Liver (tissue), 9 donors: ENCODE results near the gene POLD2. TPM values are rescaled to one million over a fixed set of nuclear protein-coding genes. Genes with fewer than 3 reads are reported as not detected.

Source experiments
- DNase-seq: peaks from one replicate; pipeline ENCODE4 v3.0.0-alpha.2; 2017; ENCODE audit warnings: low spot score
- H3K27ac ChIP-seq, 2 donors: one replicate each; pipeline ENCODE4 v1.7.0; 2013; ENCODE audit warnings: inconsistent platforms in 2 of 2, low read length in 2 of 2, control low read depth in 1 of 2, low read depth in 1 of 2, mild to moderate bottlenecking in 1 of 2
- H3K27me3 ChIP-seq, 4 donors: one replicate each; pipeline versions ENCODE4 v1.6.1 to v1.7.0; 2013; ENCODE audit warnings: low read length in 3 of 4, inconsistent platforms in 1 of 4, mild to moderate bottlenecking in 1 of 4, moderate library complexity in 1 of 4; ENCODE audit not compliant: control insufficient read depth in 4 of 4, insufficient read depth in 4 of 4
- H3K36me3 ChIP-seq, 4 donors: one replicate each; pipeline versions ENCODE4 v1.6.1 to v1.7.0; 2013; ENCODE audit warnings: low read length in 3 of 4, mild to moderate bottlenecking in 3 of 4, low read depth in 1 of 4, moderate library complexity in 1 of 4; ENCODE audit not compliant: control insufficient read depth in 4 of 4, insufficient read depth in 3 of 4
- H3K4me1 ChIP-seq, 4 donors: one replicate each; pipeline versions ENCODE4 v1.6.1 to v1.7.0; 2013; ENCODE audit warnings: low read length in 3 of 4, mild to moderate bottlenecking in 3 of 4, moderate library complexity in 1 of 4; ENCODE audit not compliant: control insufficient read depth in 4 of 4, insufficient read depth in 4 of 4
- H3K4me3 ChIP-seq, 3 donors: one replicate each; pipeline versions ENCODE4 v1.6.1 to v1.7.0; 2013; ENCODE audit warnings: low read length in 3 of 3, control low read depth in 1 of 3, low read depth in 1 of 3, mild to moderate bottlenecking in 1 of 3
- H3K9ac ChIP-seq, 2 donors: one replicate each; pipeline ENCODE4 v1.7.0; 2013; ENCODE audit warnings: low read length in 2 of 2, mild to moderate bottlenecking in 2 of 2, moderate library complexity in 2 of 2, control low read depth in 1 of 2, low read depth in 1 of 2
- H3K9me3 ChIP-seq, 4 donors: one replicate each; pipeline versions ENCODE4 v1.6.1 to v1.7.0; 2013; ENCODE audit warnings: low read length in 3 of 4; ENCODE audit not compliant: control insufficient read depth in 4 of 4
- EGR1 ChIP-seq, 2 donors: IDR thresholded peaks; 2 replicates each; pipeline ENCODE4 v1.6.1; 2016 to 2018; ENCODE audit warnings: antibody characterized with exemption in 2 of 2, low read depth in 2 of 2
- FOXA1 ChIP-seq: IDR thresholded peaks from 2 replicates; pipeline ENCODE4 v1.6.1; 2016; ENCODE audit warnings: antibody characterized with exemption
- FOXA2 ChIP-seq: IDR thresholded peaks from 2 replicates; pipeline ENCODE4 v1.6.1; 2016; ENCODE audit warnings: antibody characterized with exemption
- HNF4A ChIP-seq, 2 donors: conservative IDR thresholded peaks; 2 replicates each; pipeline ENCODE4 v1.6.1; 2016; ENCODE audit warnings: antibody characterized with exemption in 2 of 2, mild to moderate bottlenecking in 2 of 2
- HNF4G ChIP-seq: IDR thresholded peaks from 2 replicates; pipeline ENCODE4 v1.6.1; 2016; ENCODE audit warnings: antibody characterized with exemption
- JUND ChIP-seq, 2 donors: IDR thresholded peaks; 2 replicates each; pipeline ENCODE4 v1.6.1; 2016; ENCODE audit warnings: antibody characterized with exemption in 2 of 2
- NR2F2 ChIP-seq: IDR thresholded peaks from 2 replicates; pipeline ENCODE4 v1.6.1; 2016; ENCODE audit warnings: antibody characterized with exemption
- RAD21 ChIP-seq, 2 donors: IDR thresholded peaks; 2 replicates each; pipeline ENCODE4 v1.6.1; 2016; ENCODE audit warnings: antibody characterized with exemption in 2 of 2, mild to moderate bottlenecking in 2 of 2
- RXRA ChIP-seq, 2 donors: IDR thresholded peaks; 2 replicates each; pipeline ENCODE4 v1.6.1; 2017 to 2018; ENCODE audit warnings: antibody characterized with exemption in 2 of 2, mild to moderate bottlenecking in 1 of 2
- SP1 ChIP-seq: IDR thresholded peaks from 2 replicates; pipeline ENCODE4 v1.6.1; 2018; ENCODE audit warnings: antibody characterized with exemption, mild to moderate bottlenecking
- TAF1 ChIP-seq: conservative IDR thresholded peaks from 2 replicates; pipeline ENCODE4 v1.6.1; 2016; ENCODE audit warnings: antibody characterized with exemption, mild to moderate bottlenecking
- YY1 ChIP-seq: IDR thresholded peaks from 2 replicates; pipeline ENCODE4 v1.6.1; 2016; ENCODE audit warnings: antibody characterized with exemption, mild to moderate bottlenecking
- WGBS: extraction: QIAGEN DNeasy Blood & Tissue Kit; methylation state at CpG from one replicate; pipeline ENCODE4 v1.1.7; 2013; 5-methylcytosine and 5-hydroxymethylcytosine counted together
- polyA plus RNA-seq, 2 donors: library from polyadenylated mRNA; stranded (reverse) in 1 of 2; unstranded in 1 of 2; fragments of 200-250 nt in 1 of 2; fragments of >200 nt in 1 of 2; fragmentation: Nextera tagmentation in 1 of 2; extraction: Ambion mirVana in 1 of 2; gene quantifications; one replicate each; pipeline versions ENCODE4 v1.2.1 to v1.2.3, GENCODE V29; 2013 to 2015
- total RNA-seq, 2 donors: library from RNA; depleted of rRNA; stranded (reverse); fragments of >200 nt; gene quantifications; one replicate each; pipeline ENCODE4 v1.2.3, GENCODE V29; 2014
- TF ChIP-seq, protein P1 (sequence below): IDR thresholded peaks from 2 replicates; pipeline ENCODE4 v1.6.1; 2016; ENCODE audit warnings: antibody characterized with exemption
- TF ChIP-seq, protein P2 (sequence below): IDR thresholded peaks from 2 replicates; pipeline ENCODE4 v1.6.1; 2016; ENCODE audit warnings: antibody characterized with exemption
- TF ChIP-seq, protein P3 (sequence below): IDR thresholded peaks from 2 replicates; pipeline ENCODE4 v1.6.1; 2016; ENCODE audit warnings: antibody characterized with exemption
- donor health status: healthy.
- donor health status: healthy.
- donor health status: healthy.
- donor health status: healthy.
- donor health status: healthy.

Gene POLD2
- total and polyA plus RNA-seq, 4 donors = 53.9 to 101 (median 85.3) TPM

DNA sequence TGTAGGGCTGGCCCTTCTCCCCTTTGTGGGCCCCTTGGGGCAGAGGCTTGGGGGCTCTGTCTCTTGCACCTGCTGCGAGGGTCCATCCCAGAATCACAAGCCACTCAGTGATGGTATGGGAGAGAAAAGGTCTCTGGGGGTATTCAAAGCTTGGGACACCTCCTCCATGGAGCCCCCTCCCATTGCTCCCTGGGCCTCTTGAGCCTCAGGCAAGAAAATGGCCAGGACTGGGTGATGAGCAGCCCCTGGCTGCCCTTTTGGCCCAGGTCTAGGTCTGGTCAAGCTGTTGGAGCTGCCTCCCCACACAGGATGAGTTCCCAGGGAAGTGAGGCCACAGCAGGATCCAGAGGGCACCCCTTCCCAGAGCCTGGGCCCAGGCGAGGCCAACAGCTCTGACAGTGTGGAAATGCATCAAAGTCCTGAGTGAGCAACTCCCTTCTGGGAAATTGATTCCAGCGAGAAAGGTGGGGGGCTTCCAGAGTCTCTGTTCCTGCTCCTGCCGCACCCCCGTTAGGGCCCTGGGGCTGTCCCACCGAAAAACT lies 21.1 kb upstream of the POLD2 start:
- Histone ChIP-seq H3K27me3 (no peaks in the 10 kb centered on the region), H3K9ac (no peak overlapping the region), H3K27ac (no peak overlapping the region), H3K36me3 (peaks cover 0 to 8% (median 4%) of the 10 kb centered on the region in 4 donors), H3K4me3 (no peak overlapping the region), H3K9me3 (no peaks in the 10 kb centered on the region), H3K4me1 (peaks cover 0 to 3% (median 1%) of the 10 kb centered on the region in 4 donors)
- 85% methylated on average over 6 of the region's 6 CpGs for WGBS
- TF ChIP-seq HNF4A (conservative IDR thresholded peaks at IDR 0.05) (no peak), FOXA2 (no peak), RXRA (IDR thresholded peaks at IDR 0.05) (no peak), JUND (IDR thresholded peaks at IDR 0.05) (no peak)
- TF ChIP-seq, protein P1, sequence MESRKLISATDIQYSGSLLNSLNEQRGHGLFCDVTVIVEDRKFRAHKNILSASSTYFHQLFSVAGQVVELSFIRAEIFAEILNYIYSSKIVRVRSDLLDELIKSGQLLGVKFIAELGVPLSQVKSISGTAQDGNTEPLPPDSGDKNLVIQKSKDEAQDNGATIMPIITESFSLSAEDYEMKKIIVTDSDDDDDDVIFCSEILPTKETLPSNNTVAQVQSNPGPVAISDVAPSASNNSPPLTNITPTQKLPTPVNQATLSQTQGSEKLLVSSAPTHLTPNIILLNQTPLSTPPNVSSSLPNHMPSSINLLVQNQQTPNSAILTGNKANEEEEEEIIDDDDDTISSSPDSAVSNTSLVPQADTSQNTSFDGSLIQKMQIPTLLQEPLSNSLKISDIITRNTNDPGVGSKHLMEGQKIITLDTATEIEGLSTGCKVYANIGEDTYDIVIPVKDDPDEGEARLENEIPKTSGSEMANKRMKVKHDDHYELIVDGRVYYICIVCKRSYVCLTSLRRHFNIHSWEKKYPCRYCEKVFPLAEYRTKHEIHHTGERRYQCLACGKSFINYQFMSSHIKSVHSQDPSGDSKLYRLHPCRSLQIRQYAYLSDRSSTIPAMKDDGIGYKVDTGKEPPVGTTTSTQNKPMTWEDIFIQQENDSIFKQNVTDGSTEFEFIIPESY = no peak
- DNase-seq = no peak

DNA sequence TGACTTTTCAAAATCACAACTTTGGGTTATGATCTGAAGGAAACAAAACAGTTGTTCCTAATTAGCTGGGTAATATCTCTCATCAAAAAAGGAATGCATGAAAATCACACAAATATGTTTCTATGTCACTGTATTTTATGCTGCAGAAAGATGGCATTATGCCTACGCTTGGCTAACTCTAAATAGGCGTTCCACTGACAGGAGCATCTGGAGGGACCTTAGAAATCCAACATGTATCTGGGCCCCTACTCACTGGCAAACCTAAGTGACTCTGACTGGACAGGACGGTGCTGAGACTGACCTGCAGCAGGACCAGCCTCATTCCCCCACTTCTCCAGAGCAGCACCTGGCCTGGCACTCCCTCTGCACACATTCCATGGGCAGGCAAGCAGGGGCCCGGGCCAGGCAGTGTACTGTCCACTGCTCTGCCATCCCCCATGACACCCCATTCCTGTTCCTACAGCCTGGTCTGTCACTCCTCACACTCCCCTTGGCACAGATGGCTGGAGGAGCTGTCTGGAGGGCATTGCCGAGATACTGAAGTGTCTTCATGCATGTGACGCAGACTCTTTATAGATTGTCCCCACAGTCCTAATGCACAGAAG lies 20.4 kb upstream of the POLD2 start:
- WGBS = 91% methylated on average over 6 of the region's 6 CpGs
- no peak for TF ChIP-seq YY1
- TF ChIP-seq SP1 = no peak
- TF ChIP-seq EGR1 (IDR thresholded peaks at IDR 0.05; ENCODE audit: low read depth in 2 of 2) = no peak
- TF ChIP-seq RAD21 (IDR thresholded peaks at IDR 0.05) = no peak
- TF ChIP-seq, protein P2, sequence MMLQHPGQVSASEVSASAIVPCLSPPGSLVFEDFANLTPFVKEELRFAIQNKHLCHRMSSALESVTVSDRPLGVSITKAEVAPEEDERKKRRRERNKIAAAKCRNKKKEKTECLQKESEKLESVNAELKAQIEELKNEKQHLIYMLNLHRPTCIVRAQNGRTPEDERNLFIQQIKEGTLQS = no peak
- TF ChIP-seq FOXA1 = no peak
- Histone ChIP-seq H3K27ac (no peak overlapping the region), H3K4me1 (peaks cover 0 to 3% (median 1%) of the 10 kb centered on the region in 4 donors), H3K4me3 (no peak overlapping the region), H3K36me3 (peaks cover 0 to 8% (median 2%) of the 10 kb centered on the region in 4 donors), H3K9me3 (no peaks in the 10 kb centered on the region), H3K9ac (no peak overlapping the region), H3K27me3 (no peaks in the 10 kb centered on the region)
- DNase-seq = no peak

DNA sequence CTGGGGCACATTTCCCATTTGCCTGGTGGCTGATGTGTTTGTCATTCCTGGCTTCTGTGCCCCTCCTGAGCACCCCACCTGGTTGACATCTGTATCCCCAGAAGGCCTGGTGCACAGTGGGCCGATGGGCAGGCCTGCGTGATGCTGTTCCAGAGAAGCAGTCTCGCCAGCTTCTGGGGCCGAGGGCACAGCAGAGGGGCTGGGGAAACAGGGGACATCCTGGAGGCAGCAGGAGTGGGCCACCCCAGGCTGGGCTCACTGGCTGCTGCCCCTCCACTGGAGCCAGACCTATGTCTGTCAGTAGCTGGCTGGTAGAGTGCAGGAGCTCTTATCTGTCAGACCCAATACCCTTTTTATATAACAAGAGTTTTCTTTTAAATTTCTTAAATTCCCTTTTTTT lies 18.7 kb upstream of the POLD2 start:
- Histone ChIP-seq H3K27me3 (no peaks in the 10 kb centered on the region), H3K36me3 (peaks cover 0 to 2% (median under 1%) of the 10 kb centered on the region in 4 donors), H3K27ac (no peak overlapping the region), H3K9ac (no peak overlapping the region), H3K4me1 (peaks cover 0 to 3% (median 1%) of the 10 kb centered on the region in 4 donors), H3K4me3 (no peak overlapping the region), H3K9me3 (no peaks in the 10 kb centered on the region)
- 92% methylated on average over 4 of the region's 4 CpGs for WGBS
- TF ChIP-seq FOXA2 = no peak
- TF ChIP-seq, protein P1 = no peak
- TF ChIP-seq NR2F2 = no peak
- TF ChIP-seq TAF1 = no peak
- TF ChIP-seq SP1 = no peak
- TF ChIP-seq RAD21 (IDR thresholded peaks at IDR 0.05) = no peak
- no peak for TF ChIP-seq FOXA1
- no peak for TF ChIP-seq JUND (IDR thresholded peaks at IDR 0.05)
- TF ChIP-seq, protein P2 = no peak
- TF ChIP-seq HNF4A (conservative IDR thresholded peaks at IDR 0.05) = no peak
- TF ChIP-seq HNF4G = no peak
- TF ChIP-seq, protein P3, sequence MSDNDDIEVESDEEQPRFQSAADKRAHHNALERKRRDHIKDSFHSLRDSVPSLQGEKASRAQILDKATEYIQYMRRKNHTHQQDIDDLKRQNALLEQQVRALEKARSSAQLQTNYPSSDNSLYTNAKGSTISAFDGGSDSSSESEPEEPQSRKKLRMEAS = no peak
- no peak for TF ChIP-seq EGR1 (IDR thresholded peaks at IDR 0.05; ENCODE audit: low read depth in 2 of 2)
- DNase-seq = no peak
